Measurements from ENCODE around the gene FBLN7.

Gene FBLN7

DNA sequence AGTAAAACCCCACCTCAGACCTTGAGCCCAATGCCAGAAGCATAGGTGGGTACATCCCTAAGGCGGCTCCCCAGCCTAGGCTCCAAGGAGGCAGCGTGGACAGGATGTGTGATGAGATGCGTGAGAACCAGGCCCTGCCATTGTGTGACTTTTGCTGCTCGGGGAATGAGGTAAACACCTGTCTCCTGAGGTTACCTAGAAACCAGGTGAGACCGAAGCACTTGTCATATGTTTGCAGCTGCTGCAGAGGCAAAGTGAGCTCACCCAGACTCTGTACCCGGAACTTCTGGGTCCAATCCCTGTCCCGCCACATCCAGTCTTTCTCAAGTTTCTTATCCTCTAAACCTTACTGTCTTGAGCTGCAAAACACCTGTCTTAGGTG is 3.4 kb downstream of the FBLN7 start:
- DNase-seq: no peak

DNA sequence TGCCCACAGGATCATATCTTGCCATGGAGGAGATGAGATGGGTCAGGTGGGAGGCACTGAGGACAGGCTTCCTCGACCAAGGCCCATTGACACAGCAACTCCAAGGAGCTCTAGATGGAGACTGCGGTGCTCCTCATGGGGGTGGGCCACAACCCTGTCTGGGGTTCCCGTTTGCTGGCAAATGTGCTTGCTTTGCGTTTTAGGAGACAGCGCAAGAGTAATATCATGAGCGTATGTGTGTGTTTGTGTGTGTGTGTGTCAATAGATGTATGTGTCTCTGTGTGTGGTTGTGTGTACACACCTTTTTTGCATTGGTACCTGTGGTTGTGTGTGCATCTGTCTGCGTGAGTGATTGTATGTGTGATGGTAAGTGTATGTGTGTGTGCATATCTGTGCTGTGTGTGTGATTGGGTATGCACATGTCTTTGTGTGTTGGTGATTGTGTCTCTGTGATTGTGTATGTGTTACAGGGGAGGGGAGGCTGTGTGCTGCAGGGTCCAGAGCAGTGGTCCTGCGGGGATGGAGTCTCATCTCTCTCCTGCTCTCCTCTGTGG is 4.4 kb downstream of the FBLN7 start:
- no peak for DNase-seq

DNA sequence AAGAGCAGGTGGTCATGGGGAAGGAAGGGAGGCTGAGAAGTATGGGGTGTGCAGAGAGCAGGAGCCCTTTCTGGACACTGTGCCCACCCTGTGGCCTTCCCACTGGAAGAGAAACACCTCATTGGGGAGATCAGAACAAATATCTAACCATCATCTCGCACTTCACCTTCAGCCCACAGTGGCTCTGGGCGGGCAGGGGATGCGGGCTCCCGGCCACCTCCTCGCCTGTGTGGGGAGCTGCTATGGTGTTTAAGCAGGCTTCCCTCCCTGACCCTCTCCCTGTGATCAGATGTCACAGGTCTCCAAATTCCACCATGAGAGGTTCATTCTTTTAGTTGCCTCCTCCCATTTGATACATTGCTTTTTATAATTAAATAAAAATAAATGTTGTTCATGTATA is 5.0 kb downstream of the FBLN7 start:
- no peak for DNase-seq

DNA sequence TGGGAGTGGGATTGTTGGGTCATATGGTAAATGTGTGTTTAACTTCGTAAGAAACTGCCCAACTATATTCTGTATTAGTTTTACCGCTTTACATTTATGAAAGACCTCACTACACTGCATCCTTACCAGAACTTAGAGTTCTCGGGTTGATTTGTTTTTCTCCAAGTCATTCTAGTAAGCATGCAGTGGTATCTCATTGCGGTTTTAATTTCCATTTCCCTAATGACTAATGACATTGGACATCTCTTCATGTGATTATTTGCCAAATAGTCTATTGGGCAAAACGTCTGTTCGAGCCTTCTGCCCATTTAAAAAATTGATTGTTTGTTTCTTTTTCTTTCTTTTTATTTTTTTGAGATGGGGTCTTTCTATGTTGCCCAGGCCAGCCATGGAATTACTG is 6.8 kb downstream of the FBLN7 start:
- DNase-seq: no peak

DNA sequence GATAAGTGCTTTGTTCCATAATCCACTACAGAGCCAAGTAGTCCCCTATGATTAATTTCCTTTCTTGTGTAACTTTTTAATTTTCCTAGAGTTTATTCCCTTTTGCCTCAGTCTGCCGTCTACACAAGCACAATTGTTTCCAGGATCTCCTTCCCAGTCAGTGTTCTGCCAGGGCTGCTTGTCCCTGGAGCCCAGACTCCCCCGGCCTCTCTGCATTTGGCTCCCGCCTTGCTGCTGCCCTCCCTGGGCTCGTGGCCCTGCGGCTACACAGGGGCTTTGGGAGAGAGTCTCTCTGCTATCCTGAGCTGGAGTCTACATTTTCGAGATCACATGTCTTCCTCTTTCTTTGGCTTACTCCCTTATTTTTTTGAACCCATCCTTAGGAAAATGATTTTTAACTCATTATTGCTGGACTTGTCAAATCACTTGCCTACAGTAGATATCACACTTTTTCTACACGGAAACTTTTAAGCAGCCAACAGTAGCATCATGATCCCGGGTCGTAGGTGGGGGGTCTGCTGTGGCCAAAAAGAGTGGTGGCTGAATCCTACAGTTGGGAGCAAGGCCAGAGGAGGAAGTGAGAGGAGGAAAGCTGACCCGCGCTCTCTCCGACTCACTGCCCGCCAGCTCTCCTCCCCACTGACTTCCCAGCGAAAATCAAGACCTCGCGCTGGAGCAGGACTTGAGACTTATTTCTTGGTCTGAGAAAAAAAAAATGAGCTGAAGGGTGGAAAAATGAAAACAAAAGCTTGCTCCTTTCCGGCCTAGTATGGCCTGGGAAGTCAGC is 9.4 kb downstream of the FBLN7 start:
- DNase-seq: no peak

DNA sequence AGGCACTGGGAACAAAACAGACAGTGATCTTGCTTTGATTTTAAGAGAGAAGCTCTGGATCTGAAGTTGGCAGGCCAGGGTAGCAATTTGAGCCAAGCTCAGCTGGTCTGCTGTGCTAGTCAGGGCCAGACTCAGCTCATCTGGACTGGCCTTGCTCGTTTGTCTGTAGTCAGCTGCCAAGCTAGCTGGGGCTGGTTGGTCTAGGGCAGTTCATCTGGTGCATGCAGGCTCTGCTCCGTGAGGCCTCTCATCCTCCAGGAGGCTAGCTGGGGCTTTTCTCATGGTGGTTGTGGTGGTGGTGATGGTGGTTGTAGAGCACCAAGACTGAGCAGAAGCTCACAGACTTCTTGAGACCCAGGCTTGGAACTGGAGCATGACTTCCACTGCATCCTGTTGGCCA is 10.3 kb downstream of the FBLN7 start:
- peak in 1 of 2 experiments; percentile 61 for DNase-seq

DNA sequence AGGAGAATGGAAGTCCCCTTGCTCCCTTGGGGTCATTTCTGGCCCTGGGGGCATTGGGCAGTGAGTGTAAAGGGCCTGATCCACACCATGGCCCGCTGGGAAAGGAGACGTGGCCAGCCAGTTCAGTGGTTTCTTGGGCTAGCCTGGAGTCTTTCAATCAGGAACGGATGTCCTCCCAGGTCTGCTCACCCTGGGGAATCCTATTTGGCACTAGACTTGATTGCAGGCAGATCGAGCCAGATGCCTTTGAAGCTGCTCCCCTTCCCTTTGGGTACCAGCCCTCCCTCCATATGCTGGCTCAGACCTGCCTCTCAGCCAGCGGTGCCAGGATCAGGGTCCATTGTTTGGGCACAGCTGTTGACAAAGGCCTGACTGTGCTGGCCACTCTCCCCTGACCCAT is 11.0 kb downstream of the FBLN7 start:
- peak in 1 of 2 experiments; percentile 11 for DNase-seq

DNA sequence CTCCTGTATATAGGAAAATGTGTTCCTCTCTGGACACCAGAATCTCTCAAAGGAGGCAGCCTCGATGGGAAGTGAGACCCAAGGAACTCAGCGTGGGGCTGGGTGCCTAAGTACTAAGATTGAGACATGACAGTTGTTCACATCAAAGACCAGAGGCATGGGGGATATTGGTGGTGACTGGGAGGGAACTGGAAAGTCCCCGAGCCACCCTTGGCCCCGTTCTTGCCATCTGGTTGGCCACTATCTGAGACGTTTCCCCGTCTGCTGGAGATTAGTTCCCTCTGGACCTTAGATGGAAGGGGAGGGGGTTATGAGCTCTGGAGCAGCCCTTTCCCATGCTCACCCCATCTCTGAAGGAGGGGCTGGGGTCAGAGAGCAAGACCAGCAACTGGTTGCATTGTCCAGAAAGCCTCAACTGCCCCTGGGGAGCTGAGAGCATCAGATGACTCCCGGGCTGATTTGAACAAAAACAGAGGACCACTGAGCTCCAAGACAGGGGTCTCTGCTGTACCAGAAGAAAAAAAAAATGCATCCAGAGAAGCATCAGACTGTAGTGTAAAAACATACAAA is 11.8 kb downstream of the FBLN7 start:
- no peak for DNase-seq

DNA sequence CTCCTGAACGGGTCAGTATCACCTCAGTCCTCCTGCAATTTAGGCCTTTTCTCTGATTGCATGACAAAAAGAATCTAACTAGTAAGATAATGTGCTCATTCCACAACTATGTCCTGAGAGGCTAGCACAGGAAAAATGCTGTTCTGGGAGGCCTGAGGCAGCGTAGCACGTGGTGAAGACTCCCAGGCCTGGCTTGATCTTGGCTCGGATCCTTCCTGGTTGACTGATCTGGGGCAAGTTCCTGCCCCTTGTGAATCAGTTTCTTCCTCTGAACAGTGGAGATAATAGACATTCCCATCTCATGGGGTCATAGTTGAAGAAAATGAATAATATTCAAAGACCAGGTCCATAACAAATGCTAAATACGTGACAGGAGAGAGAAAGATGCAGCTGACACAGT is 12.3 kb downstream of the FBLN7 start:
- DNase-seq: no peak

DNA sequence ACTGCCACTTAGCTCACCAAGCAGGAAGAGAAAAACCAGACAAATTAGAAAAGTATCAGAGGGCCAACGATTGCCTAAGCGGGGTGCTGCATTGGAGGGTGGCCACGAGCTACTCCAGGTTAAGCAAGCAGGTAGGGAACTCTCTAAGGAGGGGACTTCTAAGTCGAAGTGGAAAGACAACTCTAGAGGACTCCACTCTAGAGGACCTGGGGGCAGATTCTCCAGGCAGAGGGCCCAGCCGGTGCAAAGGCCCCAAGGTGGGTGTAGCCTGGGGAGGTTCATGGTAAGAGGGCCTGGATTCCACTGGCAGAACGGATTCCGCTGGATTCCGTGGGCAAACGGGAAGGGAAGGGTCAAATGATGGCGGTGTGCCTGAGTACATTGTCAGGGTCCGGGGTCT is 12.7 kb downstream of the FBLN7 start:
- DNase-seq: no peak

DNA sequence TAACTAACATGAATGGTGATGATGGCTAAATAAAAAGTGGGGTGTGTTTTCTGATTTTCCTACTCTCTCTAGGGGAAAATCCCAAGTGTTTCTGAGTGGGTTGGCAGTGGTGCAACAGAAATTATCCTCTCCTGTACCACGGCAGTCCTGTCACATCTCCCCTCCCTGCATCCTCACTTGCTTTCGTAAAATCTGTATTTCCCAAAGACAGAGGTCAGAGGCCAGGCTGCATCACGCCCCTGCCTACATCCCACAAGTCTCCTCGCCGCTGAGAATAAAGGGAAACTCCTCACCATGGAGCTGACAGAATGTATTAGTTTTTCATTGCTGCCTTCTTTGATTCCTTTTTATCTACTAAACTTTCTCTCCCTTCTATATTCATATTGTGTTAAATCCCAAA is 13.1 kb downstream of the FBLN7 start:
- no peak for DNase-seq

DNA sequence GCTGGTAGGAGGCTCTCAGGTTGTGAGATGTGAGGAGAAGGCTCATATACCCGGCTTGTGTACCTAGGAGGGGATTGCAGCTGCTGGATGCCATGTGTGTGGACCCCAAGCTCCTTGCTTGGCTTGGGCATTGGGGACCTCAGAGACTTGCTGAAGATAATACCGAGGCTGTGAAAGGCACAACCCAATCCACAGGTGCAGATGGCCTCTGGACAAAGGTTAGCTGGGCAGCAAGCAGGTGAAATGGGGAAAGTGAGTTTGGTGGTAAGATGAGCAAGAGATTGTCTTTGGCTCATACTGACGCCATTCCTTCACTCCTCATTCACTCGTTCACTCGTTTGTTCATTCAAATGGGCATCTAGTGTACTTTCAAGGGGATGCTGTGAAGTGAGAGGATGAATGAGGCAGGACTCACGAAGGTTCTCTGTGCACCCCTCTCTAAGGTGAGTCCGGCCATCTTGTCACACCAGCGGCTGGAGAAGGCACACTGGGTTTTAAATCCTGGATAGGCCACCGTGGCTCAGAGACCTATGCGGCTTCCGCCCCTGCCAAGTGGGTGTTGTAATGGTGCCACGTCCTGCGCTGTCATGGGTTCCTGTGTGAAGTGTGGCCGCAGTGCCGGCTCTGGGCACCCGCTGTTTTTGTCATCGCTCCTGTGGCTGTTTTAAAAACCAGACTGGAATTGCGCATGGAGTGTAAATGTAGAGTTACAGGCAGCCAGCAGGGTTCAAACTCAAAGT is 13.7 kb downstream of the FBLN7 start:
- no peak for DNase-seq

DNA sequence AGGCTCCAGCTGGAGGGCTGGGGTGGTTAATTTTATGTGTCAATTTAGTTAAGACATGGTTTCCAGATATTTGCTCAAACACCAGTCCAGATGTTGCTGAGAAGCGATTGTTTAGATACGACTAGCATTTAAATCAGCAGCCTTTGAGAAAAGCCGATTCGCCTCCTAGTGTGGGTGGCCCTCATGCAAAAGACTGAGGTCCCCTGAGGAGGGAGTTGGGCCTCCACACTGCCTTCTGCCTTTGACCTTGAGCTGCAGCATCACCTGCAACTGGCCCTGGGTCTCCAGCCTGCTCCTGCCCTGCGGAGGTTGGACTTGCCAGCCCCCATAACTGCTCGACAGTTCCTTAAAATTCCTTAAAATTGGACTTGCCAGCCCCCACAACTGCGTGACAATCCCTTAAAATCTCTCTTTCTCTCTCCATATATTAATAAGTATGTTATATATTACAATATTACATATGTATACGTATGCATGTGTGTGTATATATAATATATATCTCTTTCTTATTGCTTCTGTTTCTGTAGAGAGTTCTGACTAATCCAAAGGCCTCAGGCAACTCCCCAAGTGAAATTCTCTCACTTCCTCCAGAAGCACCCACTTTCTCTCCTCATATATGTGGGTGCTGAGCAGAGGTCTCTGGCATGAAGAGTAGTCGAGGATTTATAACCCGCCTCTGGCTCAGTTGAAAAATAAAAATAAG is 14.4 kb downstream of the FBLN7 start:
- no peak for DNase-seq

DNA sequence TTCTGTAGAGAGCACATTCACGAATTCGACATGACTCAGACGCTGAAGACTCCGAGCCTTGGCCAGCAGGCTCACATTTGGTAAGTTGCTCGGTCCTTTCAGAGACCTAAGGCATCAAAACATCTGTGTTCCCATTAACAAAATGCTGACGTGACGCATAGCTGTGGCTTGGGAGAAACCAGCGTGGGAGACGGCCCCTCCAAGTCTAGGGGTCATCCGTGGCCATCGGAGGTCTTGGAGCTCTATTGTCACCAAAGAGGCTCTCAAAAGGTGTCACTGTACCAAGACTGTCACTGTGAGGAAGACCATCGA is 14.9 kb downstream of the FBLN7 start:
- no peak for DNase-seq

DNA sequence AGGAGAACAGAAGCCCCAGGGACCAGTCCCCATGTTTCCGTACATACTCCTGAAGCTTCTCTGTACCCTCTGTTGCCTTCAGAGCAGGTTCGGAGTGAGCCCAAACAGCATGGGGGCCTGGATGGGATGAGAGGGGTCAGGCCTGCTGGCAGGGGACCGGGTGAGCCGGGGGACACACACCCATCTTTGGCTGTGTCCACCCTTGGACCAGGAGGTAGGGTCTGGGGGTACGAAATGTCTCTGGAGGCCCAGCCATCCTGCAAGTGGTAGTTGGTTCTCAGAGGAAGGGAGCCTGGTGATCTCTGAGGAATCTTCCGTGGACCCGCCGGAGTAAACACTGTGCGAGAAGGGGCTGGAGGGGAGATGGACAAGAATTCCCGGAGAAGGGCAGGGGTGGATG is 15.3 kb downstream of the FBLN7 start:
- DNase-seq: no peak

DNA sequence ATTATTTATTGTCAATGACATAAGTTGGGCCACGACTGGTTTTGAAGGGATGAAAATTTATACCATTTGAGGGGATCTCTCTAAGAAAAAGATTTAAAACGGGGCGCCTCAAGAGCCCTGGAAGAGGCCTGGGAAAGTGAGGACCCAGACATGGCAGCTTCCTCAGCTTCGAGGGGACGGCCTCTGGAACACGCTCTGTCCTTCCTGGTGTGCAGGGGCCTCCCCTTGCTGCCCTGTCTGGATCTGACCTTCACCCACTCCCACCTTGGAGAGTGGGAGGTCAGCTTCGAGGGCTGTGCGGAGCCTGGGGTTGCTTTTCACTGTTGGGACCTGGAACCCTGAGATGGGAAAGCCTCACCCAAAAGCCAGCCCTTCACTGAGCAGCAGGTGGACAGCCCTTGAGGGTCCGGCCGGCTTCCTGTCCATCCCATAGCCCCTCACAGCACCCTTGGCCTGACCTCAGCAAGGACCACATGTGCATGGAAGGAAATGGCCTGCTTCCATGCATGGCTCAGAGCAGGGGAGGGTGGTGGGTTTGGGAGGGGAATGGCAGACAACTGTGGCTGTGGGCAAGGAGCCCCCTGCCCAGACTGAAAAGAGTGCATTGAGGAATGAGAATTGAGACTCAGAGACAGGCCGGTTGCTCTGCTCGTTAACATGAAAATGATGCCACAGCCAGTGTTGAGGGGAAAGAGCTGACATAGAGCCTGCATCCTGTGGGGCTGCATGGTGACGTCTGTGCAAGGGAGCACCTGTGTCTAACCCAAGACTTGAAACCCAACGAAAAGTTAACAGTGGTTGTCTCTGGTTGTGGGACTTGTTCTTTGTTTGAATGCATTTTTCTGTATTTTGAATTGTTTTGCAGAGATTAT is 16.3 kb downstream of the FBLN7 start:
- DNase-seq: no peak

DNA sequence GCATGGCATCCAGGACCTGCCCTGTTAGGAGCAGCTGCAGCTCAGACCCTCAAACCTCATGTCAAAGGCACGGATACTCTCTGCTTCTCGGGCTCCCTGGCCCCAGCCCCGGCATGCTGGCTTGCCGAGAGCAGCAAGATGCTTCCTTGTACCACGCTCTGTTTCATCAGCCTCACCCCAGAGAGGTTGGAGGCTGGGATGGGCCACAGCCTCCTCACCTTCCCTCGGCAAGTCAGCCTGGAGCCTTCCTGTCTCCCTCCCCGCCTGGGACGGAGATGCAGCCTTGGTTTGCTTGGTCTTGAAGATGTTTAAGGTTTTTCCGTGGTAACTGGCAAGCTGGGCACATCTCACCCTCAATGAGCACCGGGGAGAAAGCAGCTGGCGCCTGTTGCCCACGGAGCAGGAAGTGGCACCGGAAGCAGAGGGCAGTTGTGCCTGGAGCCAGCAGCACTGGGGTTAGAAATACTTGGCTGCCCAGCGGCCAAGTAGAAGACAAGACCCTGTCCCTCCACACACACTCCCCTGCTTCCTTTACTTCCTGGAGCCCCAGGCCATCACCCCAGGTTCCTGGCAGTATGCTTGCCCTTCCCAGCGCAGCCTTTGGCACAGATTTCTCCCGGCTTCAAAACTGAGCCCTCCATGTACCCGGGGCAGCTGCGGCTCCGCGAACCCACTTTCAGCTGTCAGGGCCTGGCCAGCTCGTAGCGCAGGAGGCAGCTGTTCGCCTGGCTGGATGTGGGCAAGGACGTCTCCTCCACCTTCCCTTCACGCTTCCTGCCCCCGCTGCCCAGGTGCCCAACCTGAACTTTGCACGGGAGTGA is 17.4 kb downstream of the FBLN7 start:
- DNase-seq: no peak

DNA sequence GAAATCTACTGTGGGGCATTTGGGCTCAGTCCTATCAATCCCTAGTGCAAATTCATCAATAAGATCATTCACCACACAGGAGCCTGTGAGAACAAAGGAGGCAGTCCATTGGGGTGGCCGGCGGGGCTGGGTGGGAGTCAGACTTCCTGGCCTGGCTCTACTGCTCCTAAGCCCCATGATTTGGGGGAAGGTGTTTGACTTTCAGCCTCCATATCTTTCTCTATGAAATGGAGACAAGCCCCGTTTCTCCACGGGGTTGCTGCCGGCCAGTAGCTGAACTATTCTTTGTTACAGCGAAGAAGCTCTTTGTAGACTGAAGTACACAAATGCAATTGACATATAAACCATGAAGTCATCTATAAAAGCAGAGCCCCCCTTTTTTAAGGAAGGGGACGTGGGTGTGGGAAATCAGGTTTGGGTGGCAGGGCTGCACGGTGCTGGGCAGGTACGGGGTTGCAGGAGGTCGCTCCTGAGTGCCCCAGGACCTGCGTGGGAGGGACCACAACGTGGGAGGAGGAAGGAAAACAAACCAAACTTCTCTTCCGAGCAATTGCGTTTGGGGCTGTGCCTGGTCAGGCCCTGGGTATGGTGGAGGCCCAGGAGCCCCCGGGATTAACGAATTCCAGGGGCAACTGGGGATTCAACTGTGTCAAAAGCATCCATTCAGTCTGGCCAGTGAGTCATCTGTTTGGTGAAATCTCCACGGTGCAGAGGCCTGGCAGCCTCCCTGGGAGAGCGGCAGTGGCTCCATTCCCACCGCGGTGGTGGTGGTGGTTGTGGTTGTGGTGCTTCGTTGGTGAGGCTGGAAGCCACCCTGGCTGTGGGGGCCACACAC is 18.2 kb downstream of the FBLN7 start:
- no peak for DNase-seq

DNA sequence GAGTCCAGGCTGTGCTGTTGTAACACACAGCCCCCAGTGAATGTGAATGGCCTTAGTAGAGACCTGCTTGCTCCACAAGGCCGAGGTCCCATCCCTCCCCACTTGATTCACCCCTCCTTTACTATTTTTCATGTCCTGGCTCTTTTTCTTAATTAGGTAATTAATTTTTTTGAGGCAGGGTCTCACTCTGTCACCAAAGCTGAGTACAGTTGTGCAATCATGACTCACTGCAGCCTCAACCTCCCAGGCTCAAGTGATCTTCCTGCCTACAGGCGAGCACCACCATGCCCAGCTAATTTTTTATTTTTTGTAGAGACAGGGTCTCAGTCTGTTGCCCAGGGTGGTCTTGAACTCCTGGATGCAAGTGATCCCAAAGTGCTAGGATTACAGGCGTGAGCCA is 19.3 kb downstream of the FBLN7 start:
- DNase-seq: no peak

DNA sequence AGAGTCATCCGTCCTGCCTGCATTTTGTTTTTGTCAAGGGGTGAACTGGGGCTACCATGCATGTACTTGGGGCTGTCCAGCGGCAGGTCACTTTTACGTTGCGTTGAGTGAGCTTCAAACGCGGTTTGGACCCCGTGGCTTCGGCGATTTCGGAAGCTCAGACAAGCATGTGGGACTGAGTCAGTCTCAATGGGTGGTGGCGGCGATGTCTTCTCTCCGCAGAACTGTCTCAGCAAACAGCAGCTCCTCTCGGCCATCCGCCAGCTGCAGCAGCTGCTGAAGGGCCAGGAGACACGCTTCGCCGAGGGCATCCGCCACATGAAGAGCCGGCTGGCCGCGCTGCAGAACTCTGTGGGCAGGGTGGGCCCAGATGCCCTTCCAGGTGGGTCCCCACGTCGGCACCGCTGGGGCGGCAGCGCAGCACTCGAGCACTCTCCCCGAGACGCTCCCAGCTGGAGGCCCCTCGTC is 21.3 kb downstream of the FBLN7 start:
- no peak for DNase-seq

Data from NCI-H446 (cell line).